Brain microvascular endothelial cell (primary cell): Measurements from ENCODE around the gene SMIM22.

ENCODE experiments used
- DNase-seq: peaks from one replicate; pipeline ENCODE4 v3.0.0-alpha.2; 2020
- H3K27ac ChIP-seq: fragments of 250-450 bp; sonication (Bioruptor Pico); 2 replicates; pipeline ENCODE4 v1.5.1; 2020; ENCODE audit warnings: mild to moderate bottlenecking, moderate library complexity
- H3K27me3 ChIP-seq: fragments of 250-450 bp; sonication (Bioruptor Pico); replicated peaks from 2 replicates; pipeline ENCODE4 v1.5.1; 2020; ENCODE audit warnings: mild to moderate bottlenecking
- H3K36me3 ChIP-seq: fragments of 250-450 bp; sonication (Bioruptor Pico); replicated peaks from 2 replicates; pipeline ENCODE4 v1.5.1; 2020; ENCODE audit warnings: mild to moderate bottlenecking
- H3K4me3 ChIP-seq: 2 replicates; pipeline ENCODE4 v1.5.1; 2011; ENCODE audit warnings: low read depth, mild to moderate bottlenecking, control low read depth, low read length, moderate library complexity
- in situ Hi-C: cut with HindIII; loops from 2 replicates; pipeline ENCODE4 v1.10.0; 2017; ENCODE audit warnings: low sequenced_read_pairs, low pct_ligation_motif_present
- TF ChIP-seq, protein P1 (sequence below): IDR thresholded peaks from 2 replicates; pipeline ENCODE4 v1.5.1; 2011; ENCODE audit warnings: low read depth, mild to moderate bottlenecking, moderate library complexity, low read length, control low read depth, inconsistent platforms; ENCODE audit errors: missing control alignments

The SMIM22 gene

DNA sequence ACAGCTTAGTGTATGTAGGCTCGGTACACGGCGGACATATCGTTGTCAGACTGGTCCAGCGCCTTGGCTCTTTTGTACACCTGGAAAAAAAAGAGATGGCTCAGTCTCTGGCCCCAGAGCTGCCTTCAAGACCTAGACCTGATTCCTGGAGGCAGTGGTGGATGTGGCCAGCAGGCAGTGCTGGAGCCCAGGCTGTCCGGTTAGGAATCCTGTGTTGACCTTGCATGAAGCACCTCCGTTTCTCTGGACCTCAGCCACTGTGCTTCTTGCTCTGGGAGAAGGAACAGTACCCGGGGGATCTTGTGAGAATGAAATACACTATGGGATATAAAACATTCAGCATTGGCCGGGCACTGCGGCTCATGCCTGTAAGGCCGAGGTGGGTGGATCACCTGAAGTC lies 10.1 kb downstream of the SMIM22 start:
- Histone ChIP-seq H3K27me3 (no peaks in the 10 kb centered on the region), H3K27ac (no peak overlapping the region), H3K4me3 (no peak overlapping the region), H3K36me3 (peaks cover 24% of the 10 kb centered on the region)
- DNase-seq = no peak
- in situ Hi-C loops = no loop called here
- TF ChIP-seq, protein P1, sequence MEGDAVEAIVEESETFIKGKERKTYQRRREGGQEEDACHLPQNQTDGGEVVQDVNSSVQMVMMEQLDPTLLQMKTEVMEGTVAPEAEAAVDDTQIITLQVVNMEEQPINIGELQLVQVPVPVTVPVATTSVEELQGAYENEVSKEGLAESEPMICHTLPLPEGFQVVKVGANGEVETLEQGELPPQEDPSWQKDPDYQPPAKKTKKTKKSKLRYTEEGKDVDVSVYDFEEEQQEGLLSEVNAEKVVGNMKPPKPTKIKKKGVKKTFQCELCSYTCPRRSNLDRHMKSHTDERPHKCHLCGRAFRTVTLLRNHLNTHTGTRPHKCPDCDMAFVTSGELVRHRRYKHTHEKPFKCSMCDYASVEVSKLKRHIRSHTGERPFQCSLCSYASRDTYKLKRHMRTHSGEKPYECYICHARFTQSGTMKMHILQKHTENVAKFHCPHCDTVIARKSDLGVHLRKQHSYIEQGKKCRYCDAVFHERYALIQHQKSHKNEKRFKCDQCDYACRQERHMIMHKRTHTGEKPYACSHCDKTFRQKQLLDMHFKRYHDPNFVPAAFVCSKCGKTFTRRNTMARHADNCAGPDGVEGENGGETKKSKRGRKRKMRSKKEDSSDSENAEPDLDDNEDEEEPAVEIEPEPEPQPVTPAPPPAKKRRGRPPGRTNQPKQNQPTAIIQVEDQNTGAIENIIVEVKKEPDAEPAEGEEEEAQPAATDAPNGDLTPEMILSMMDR = no peak

DNA sequence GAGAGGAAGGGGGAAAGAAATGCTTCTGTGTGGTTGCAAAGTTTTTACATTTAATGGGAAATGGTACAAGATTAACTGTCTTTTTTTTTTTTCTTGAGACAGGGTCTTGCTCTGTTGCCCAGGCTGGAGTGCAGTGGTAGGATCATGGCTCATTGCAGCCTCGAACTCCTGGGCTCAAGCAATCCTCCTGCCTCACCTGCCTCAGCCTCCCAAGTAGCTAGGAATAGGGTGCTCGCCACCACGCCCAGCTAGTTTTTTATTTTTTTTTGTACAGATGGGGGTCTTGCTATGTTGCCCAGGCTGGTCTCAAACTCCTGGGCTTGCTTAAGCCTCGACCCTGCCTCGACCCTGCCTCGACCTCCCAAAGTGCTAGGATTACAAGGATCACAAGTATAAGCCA lies 11.1 kb downstream of the SMIM22 start:
- no peak for DNase-seq
- Histone ChIP-seq H3K27me3 (no peaks in the 10 kb centered on the region), H3K4me3 (no peak overlapping the region), H3K36me3 (peaks cover 30% of the 10 kb centered on the region), H3K27ac (no peak overlapping the region)
- TF ChIP-seq, protein P1 = no peak
- in situ Hi-C loops = no loop called here

DNA sequence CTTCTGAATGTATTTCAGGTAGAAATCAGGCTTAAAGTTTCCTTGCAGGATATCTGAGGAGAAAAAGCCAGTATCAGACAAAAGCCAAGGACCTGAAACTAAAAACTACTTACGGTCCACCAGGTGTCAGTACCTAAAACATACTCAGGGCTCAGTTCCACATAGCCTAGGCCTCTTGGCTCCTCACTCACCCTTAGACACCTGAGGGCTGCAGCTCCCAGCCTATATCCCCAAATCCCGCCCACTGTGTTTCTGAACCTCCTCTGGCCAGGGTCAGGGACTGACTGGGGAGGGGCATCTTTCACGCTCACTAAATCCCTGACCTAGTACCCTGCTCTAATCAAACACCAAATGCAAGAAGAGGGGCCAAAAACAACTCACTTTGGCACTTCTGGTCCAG lies 16.1 kb downstream of the SMIM22 start:
- H3K27ac ChIP-seq = no peak overlapping the region
- no peaks in the 10 kb centered on the region for H3K27me3 ChIP-seq
- in situ Hi-C loops = no loop called here
- peaks cover 56% of the 10 kb centered on the region for H3K36me3 ChIP-seq
- DNase-seq = no peak
- no peak overlapping the region for H3K4me3 ChIP-seq
- TF ChIP-seq, protein P1 = no peak

DNA sequence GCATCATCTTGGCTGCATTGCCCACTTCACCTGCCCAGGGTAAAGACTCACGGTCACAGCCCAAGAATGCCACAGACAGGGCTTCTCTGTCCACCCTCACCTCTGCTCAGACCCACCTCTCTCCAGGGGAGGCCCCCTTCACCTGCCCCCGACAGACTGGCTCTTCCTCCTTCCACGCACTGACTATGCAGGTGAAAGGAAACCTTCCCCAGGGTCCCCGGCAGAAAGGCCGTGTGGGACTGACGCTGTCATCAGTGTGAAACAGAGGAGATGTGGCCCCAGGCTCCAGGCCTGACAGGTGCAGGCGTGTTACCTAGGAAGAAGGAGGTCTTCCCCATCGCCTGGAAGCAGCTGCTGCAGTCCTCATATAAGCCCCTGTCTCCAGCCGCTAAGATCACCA lies 16.6 kb downstream of the SMIM22 start:
- H3K27me3 ChIP-seq = no peaks in the 10 kb centered on the region
- H3K36me3 ChIP-seq = peaks cover 60% of the 10 kb centered on the region
- no peak overlapping the region for H3K4me3 ChIP-seq
- TF ChIP-seq, protein P1 = no peak
- H3K27ac ChIP-seq = no peak overlapping the region
- in situ Hi-C loops = no loop called here
- DNase-seq = no peak

DNA sequence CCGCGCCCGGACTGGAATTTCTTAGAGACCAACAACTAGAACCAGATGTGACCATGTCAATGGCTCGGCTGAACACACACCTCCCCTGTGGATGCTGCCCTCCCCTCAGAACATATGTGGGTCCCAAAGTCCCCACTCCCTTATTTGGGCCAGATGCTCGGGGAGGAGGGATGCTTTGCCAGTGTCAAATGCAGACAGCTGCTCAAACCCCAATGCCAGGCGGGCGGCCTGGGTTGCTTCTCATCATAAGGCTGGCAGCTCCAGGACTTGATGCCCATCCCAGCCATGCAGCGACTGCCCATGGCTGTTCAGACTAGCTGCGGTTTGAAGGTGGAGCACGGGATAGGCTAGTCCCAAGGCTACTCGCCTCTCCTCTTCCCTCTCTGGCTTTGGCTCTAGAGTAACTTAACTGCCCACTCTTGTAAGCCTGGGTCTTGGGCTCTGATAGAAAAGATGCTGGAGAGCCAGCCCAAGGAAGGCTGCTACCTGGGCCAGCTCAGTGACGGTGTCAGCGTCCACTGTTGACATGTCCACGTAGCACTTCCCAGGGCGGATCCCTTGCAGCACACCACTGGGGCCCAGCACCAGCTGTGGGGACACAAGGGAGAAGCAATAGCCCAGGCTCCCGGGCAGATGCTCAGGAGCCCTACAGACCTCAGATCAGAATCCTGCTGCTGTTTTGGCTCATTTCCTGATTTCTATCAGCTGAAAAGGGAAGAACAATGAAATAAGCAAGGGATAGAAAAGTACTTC lies 18.3 kb downstream of the SMIM22 start:
- no peaks in the 10 kb centered on the region for H3K27me3 ChIP-seq
- no peak for DNase-seq
- peaks cover 61% of the 10 kb centered on the region for H3K36me3 ChIP-seq
- no peak overlapping the region for H3K4me3 ChIP-seq
- TF ChIP-seq, protein P1 = no peak
- H3K27ac ChIP-seq = no peak overlapping the region
- in situ Hi-C loops = no loop called here

DNA sequence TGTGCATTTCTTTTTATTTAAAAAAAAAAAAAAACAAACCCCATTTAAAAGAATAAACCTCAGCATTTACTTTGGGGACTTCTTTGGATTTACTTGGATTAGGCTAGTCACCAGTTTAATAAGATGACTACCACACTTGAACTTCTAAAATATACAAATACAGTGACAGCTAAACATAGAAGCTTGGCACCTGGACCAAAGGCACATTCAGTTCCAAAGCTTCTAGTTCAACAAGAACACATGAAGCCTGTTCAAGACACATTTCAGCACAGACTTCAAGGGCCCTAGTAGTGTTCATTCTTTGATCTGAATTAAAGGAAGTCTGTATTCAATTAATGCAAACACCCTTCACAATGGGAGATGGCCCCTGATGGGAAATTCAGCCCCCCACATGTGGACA lies 18.9 kb downstream of the SMIM22 start:
- in situ Hi-C loops = no loop called here
- no peak overlapping the region for H3K27ac ChIP-seq
- peaks cover 64% of the 10 kb centered on the region for H3K36me3 ChIP-seq
- no peaks in the 10 kb centered on the region for H3K27me3 ChIP-seq
- no peak overlapping the region for H3K4me3 ChIP-seq
- TF ChIP-seq, protein P1 = no peak
- DNase-seq = no peak
